ENCODE data around the gene TTLL11. TPM values are rescaled to one million over a fixed set of nuclear protein-coding genes. Genes with fewer than 3 reads are reported as not detected.
"Not testable (repeated sequence)": the region's sequence is repeated elsewhere in the genome, so short reads cannot be mapped to it uniquely, and the experiment has no call there.

Gene TTLL11
- total RNA-seq, 4 donors from 2014 or later, result 7.9 to 14.4 (median 9.7) TPM

GRCh38 chr9:121802753-121803152 is 290.4 kb downstream of the TTLL11 start:
- TF ChIP-seq POLR2A (IDR thresholded peaks at IDR 0.05), result no peak
- TF ChIP-seq CTCF (IDR thresholded peaks at IDR 0.05), result no peak
- no peak for DNase-seq
- Histone ChIP-seq H3K4me3 (replicated peaks in 1 of 3) (no peak overlapping the region), H3K4me1 (no peaks in the 10 kb centered on the region), H3K27me3 (no peaks in the 10 kb centered on the region), H3K36me3 (no peaks in the 10 kb centered on the region), H3K27ac (no peak overlapping the region), H3K9me3 (no peaks in the 10 kb centered on the region)
- WGBS, 2 donors, result 51 to 55% methylated on average over 4 to 5 of the region's 5 CpGs
- intact Hi-C loops (cut with DNase I), result no loop called here

GRCh38 chr9:121801579-121801978 is 291.5 kb downstream of the TTLL11 start:
- no peaks in the 10 kb centered on the region for H3K4me1 ChIP-seq
- no peak for DNase-seq
- H3K27ac ChIP-seq, result no peak overlapping the region
- 78 to 90% methylated on average over 3 of the region's 3 CpGs for WGBS, 2 donors
- no peak for TF ChIP-seq CTCF (IDR thresholded peaks at IDR 0.05)
- TF ChIP-seq POLR2A (IDR thresholded peaks at IDR 0.05), result no peak
- H3K9me3 ChIP-seq, result no peaks in the 10 kb centered on the region
- H3K4me3 ChIP-seq (replicated peaks in 1 of 3), result no peak overlapping the region
- intact Hi-C loops (cut with DNase I), result no loop called here
- no peaks in the 10 kb centered on the region for H3K36me3 ChIP-seq
- no peaks in the 10 kb centered on the region for H3K27me3 ChIP-seq

- TF ChIP-seq POLR2A (IDR thresholded peaks at IDR 0.05) (no peak), CTCF (IDR thresholded peaks at IDR 0.05) (no peak)
- WGBS, 2 donors, result 92 to 93% methylated on average over 10 of the region's 10 CpGs
- intact Hi-C loops (cut with DNase I), result no loop called here
- no peaks in the 10 kb centered on the region for H3K9me3 ChIP-seq
- no peak overlapping the region for H3K4me3 ChIP-seq (replicated peaks in 1 of 3)
- H3K27me3 ChIP-seq, result no peaks in the 10 kb centered on the region
- H3K27ac ChIP-seq, result no peak overlapping the region
- no peak for DNase-seq
- no peaks in the 10 kb centered on the region for H3K36me3 ChIP-seq
- H3K4me1 ChIP-seq, result no peaks in the 10 kb centered on the region
Observed at GRCh38 chr9:121800376-121800775, 292.7 kb downstream of the TTLL11 start.

- DNase-seq, result no peak
- Histone ChIP-seq H3K4me3 (replicated peaks in 1 of 3) (no peak overlapping the region), H3K27ac (no peak overlapping the region), H3K4me1 (no peaks in the 10 kb centered on the region), H3K36me3 (no peaks in the 10 kb centered on the region), H3K9me3 (no peaks in the 10 kb centered on the region), H3K27me3 (no peaks in the 10 kb centered on the region)
- no peak for TF ChIP-seq CTCF (IDR thresholded peaks at IDR 0.05)
- TF ChIP-seq POLR2A (IDR thresholded peaks at IDR 0.05), result no peak
- 73 to 75% methylated on average over 5 of the region's 5 CpGs for WGBS, 2 donors
- intact Hi-C loops (cut with DNase I), result no loop called here
Observed at GRCh38 chr9:121798941-121799340, 294.2 kb downstream of the TTLL11 start.

GRCh38 chr9:121797081-121797480 is 296.0 kb downstream of the TTLL11 start:
- H3K4me3 ChIP-seq (replicated peaks in 1 of 3), result no peak overlapping the region
- H3K27ac ChIP-seq, result no peak overlapping the region
- TF ChIP-seq POLR2A (IDR thresholded peaks at IDR 0.05) (no peak), CTCF (IDR thresholded peaks at IDR 0.05) (no peak)
- no peaks in the 10 kb centered on the region for H3K36me3 ChIP-seq
- H3K9me3 ChIP-seq, result no peaks in the 10 kb centered on the region
- WGBS, 2 donors, result 86 to 93% methylated on average over 2 of the region's 2 CpGs
- no peak for DNase-seq
- intact Hi-C loops (cut with DNase I), result no loop called here
- H3K27me3 ChIP-seq, result no peaks in the 10 kb centered on the region
- no peaks in the 10 kb centered on the region for H3K4me1 ChIP-seq

- H3K27me3 ChIP-seq; intact Hi-C loops (cut with DNase I); H3K9me3 ChIP-seq; H3K36me3 ChIP-seq; H3K4me1 ChIP-seq; H3K4me3 ChIP-seq (replicated peaks in 1 of 3); H3K27ac ChIP-seq; DNase-seq: not testable (repeated sequence)
- 84 to 91% methylated on average over 6 of the region's 6 CpGs for WGBS, 2 donors
Observed at GRCh38 chr9:121794334-121794733, 298.8 kb downstream of the TTLL11 start.

GRCh38 chr9:121792476-121792875 is 300.6 kb downstream of the TTLL11 start:
- H3K4me3 ChIP-seq (replicated peaks in 1 of 3); H3K36me3 ChIP-seq; H3K27ac ChIP-seq; DNase-seq; intact Hi-C loops (cut with DNase I); H3K9me3 ChIP-seq; H3K27me3 ChIP-seq; H3K4me1 ChIP-seq: not testable (repeated sequence)
- 96 to 100% methylated on average over 8 of the region's 10 CpGs for WGBS, 2 donors
